GM18951 (cell line): Measurements from ENCODE around the gene SMAGP.
"Not testable (repeated sequence)": the region's sequence is repeated elsewhere in the genome, so short reads cannot be mapped to it uniquely, and the experiment has no call there.

Source experiments
- POLR2A ChIP-seq: IDR thresholded peaks from 4 replicates; pipeline ENCODE4 v1.6.1; 2011; ENCODE audit warnings: mild to moderate bottlenecking; ENCODE audit not compliant: insufficient read length, insufficient read depth; ENCODE audit errors: extremely low read depth
- in situ Hi-C: fragments of 300-500 bp; cut with MboI; formaldehyde crosslinking; loops from one replicate; pipeline ENCODE4 v1.12.0; 2022; ENCODE audit warnings: low sequenced_read_pairs, mixed read lengths, inconsistent platforms; ENCODE audit not compliant: unreplicated experiment

SMAGP gene

DNA sequence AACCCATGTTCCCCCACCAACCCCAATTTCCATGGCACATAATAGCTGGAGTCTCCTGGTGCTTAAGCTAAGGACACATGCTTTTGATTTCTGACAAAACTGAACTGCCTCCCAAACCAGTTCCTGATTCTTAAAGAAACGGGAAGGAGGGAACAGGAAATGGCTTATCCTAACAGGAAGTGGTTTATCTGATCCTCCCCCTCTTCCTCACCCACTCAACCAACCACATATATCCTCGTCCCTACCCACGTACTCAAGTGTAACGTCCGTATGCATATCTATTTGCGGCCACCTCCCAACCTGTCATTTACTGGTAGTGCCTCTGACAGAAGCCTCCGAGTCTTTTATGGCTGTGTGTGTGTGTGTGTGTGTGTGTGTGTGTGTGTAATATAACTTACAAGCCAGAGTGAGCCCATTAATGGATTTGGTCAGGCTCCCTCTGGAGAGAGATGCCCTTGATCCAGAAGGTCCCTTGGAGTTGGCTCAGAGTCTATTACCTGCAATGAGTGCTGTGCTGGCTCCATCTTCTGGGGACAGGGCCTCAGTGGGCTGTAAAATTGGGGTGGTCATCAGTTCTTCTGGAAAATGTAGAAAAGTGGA, 23.9 kb downstream of the SMAGP start:
- TF ChIP-seq POLR2A, result peak; percentile 16
- in situ Hi-C loops, result no loop called here

DNA sequence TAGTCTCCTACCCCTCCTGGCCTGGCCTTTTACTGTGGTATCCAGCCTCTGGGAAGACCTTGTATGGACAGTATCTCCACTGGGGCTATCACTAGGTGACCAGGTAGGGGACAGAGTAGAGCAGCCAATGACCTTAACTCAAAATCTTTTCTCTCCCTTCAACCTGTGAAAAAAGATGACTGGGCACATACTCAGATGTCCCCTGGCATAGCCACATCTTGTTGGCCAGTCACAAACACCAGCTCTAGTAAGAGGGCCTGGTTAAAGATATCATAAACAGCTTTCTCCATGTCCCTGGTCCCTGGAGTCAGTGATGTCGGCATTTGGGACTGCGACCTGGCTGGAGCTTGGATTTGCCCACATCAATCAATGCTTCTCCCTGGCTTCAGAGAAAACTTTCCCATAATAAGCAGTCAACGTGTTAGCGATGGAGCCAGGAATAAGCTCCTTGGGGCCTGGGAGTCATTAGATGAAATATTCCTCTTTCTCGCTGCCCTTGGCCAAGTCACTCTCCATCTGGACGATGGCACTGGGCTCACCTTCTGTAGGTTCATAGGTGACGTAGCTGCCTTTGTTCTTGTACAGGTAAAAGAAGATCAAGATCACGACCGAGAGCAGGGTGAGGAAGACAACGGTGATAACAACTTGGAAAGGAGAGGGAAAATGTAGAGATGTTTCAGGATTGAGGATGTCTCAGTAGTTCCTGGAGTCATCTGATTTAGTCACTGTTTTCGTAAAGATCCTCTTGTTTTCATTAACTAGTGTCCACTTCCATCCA, 24.6 kb downstream of the SMAGP start:
- no peak for TF ChIP-seq POLR2A
- in situ Hi-C loops, result no loop called here

DNA sequence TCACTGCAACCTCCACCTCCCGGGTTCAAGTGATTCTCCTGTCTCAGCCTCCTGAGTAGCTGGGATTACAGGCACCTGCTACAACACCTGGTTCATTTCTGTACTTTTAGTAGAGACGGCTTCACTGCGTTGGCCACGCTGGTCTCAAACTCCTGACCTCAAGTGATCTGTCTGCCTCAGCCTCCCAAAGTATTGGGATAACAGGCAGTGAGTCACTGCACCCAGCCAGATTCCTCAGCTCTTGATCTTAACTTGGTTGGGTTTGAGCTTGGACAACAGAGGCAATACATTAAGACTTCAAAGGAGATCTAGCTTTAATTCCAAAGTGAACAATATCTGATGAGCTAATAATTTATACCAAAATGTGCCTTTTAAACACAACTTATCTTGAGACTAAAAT, 25.9 kb downstream of the SMAGP start:
- in situ Hi-C loops, result no loop called here
- TF ChIP-seq POLR2A, result no peak

DNA sequence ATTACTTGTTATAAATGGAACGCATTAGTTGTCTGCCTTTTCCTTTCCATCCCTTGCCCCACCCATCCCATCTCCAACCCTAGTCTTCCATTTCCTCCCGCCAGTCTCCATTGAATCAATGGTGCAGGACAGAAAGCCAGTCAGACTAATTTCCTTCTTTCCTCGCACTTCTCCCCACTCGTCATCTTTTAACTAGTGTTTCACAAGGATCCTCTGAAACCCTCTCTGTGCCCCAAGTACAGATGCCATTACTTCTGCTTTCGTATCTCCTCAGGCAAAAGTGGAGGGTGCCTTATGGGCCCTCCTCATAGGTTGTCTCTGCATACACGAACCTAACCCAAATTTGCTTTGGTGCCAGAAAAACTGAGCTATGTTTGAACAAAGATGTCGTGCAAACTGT, 27.3 kb downstream of the SMAGP start:
- TF ChIP-seq POLR2A, result no peak
- in situ Hi-C loops, result no loop called here

DNA sequence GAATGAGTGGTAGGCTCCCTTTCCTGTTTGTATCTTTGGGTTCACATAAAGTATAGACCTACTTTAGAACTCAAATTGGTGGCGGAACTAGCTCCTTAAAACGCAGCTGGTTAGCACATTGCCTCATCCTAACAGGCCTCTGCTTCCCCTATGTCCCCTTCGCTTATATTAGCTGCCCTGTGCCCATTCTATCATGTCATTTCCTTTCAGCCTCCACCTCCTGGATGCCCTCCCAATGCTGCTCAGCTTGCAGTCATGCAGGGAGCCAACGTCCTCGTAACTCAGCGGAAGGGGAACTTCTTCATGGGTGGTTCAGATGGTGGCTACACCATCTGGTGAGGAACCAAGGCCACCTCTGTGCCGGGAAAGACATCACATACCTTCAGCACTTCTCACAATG, 28.1 kb downstream of the SMAGP start:
- in situ Hi-C loops, result no loop called here
- no peak for TF ChIP-seq POLR2A

DNA sequence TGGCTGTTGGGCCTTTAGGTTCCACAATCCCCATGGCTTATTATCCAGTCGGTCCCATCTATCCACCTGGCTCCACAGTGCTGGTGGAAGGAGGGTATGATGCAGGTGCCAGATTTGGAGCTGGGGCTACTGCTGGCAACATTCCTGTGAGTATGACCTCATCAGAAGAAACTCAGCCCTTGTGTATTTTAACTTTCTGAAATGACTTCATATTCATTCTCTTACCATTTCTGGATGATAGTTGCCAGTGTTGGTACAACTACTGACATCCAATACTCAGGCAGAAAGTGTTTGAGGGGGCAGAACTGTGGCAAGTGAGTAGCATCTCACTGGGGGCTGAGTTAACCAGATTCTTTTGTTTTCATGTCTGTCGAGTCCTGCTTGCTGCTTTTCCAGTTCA, 29.2 kb downstream of the SMAGP start:
- TF ChIP-seq POLR2A, result no peak
- in situ Hi-C loops, result no loop called here

DNA sequence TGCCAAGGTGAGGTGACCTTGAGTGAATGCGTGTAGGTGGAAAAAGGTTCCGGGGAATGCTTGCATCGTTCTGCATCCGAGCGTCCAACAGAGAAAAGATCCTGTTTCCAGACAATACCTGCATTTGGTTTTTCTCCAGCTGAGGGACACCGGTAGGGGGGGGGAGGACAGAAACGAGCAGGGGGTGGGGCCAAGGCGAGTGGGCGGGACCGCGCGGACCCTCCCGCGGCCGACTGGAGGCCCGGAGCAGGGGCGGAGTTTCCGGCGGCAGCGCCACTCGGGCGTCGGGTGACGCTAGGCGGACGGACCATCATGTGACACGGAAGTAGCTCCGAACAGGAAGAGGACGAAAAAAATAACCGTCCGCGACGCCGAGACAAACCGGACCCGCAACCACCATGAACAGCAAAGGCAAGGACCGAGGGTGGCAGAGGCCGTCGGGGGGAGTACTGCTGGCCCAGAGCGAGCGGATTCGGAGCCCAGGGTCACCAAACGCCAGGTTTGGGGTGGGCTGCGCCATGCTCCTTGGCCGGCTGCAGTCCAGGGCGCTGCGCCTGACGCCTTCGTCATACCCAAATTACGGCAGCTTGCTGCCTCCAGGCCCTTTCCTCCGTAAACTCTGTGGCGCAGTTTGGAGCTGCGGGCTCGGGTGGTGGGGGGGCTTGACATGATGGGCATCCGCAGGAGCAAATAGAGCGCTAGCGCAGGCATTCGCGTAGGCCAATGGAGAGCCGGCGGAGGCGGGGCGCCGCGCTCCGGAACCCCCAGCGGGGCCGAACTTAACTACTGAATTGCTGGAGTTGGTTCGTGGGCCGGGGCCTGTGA, 31.5 kb downstream of the SMAGP start, which contains the start of gene DAZAP2:
Gene DAZAP2, plus strand, starts transcription at position 317 of the 825 bp plus-strand sequence. Its CDS starts 82 bp downstream, at position 399.
- peak; percentile 85 for TF ChIP-seq POLR2A
- in situ Hi-C loops, result no loop called here

DNA sequence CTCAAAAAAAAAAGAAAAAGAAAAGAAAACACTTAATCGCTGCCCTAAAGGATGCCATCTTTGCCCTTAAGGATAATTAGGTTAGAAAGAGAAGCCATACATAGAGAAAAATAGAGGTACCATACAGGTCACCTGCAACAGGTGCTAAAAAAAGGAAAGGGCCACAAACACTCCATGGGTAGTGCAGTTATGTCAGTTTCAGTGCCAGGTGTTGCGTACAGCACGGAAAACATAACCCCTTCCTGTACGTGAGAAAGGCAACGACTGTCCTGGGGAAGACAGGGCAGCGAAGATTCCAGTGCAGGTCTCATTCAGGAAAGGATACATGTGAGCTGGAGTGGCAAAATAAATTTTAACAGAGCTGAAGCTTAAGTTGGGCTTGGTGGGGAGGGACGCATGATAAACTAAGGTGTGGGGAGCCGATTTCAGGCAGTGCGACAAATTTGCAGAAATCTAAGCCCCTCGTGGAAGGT, 32.1 kb downstream of the SMAGP start:
- in situ Hi-C loops, result no loop called here
- TF ChIP-seq POLR2A, result no peak

DNA sequence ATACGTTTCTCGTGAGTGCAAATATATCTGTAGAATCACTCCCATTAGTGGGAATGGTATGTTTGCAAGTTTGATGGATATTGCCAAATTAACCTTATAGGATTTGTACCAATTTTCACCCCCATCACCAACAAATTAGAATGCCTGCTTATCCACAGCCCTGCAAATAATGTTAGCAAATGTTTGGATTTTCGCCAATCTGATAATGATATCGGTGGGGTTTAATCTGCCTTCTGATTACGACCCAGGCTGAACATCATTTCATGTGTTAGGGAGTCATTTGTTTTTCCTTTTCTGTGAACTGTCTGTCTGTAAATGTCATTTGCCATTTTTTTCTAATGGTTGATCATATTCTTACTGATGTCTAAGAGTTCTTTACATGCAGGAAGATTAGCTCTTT, 35.7 kb downstream of the SMAGP start:
- in situ Hi-C loops, result no loop called here
- no peak for TF ChIP-seq POLR2A

DNA sequence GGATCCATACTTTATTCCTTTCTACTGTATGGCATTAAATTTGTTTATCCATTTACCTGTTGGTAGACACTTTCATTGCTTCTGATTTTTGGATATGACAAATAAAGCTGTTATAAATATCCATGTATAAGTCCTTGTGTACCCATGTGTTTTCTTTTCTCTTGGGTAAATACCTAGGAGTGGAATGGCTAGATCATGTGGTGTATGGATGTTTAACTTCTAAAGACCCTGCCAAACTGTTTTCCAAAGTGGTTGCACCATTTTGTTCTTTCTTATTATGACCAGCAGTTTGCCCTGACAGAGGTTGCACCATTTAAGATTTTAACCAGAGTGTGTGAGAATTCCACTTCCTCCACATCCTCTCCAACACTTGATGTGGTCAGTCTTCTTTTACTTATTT, 37.6 kb downstream of the SMAGP start:
- in situ Hi-C loops, result no loop called here
- TF ChIP-seq POLR2A, result no peak

DNA sequence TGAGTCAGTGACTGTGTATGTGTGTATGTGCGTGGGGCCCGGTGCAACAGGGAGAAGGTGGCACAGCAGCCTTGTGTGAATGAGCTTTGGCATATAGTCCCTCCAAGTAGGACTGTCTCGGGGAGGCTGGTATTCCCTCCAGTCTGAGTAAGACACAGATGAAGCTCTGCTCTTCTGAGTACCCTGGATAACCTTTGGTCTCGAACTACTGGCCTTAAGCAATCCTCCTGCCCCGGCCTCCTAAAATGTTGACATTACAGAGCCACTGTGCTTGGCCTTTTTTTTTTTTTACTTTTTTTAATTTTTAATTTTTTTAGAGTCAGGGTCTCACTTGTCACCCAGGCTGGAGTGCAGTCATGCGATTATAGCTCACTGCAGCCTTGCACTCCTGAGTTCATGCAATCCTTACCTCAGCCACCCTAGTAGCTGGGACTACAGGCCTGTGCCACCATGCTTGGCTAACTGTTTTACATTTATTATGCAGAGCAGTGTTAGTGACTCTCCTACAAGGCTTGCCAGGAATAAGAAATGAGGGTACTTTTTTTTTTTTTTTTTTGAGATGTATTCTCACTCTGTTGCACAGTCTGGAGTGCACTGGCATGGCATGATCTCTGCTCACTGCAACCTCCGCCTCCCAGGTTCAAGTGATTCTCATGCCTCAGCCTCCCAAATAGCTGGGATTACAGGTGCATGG, 41.0 kb downstream of the SMAGP start:
- in situ Hi-C loops, result no loop called here
- no peak for TF ChIP-seq POLR2A

DNA sequence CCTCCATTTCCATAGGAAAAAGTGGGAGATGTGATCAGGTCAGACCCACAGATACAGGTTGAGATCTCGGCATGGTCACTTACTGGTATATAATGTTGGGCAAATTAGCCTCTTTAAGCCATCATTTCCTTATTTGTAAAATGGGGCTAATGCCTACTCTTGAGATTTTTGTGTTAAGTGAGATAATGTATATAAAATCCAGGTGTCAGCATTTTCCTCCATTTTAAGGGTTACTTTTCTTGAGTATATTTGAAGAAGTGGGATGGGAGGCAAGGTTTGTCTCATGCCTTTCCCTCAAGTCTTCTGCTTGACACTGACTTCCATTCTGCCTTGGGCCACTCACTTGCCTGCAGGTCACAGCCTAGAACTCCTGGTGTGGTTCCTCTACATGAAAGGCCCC, 42.3 kb downstream of the SMAGP start:
- in situ Hi-C loops, result no loop called here
- no peak for TF ChIP-seq POLR2A

DNA sequence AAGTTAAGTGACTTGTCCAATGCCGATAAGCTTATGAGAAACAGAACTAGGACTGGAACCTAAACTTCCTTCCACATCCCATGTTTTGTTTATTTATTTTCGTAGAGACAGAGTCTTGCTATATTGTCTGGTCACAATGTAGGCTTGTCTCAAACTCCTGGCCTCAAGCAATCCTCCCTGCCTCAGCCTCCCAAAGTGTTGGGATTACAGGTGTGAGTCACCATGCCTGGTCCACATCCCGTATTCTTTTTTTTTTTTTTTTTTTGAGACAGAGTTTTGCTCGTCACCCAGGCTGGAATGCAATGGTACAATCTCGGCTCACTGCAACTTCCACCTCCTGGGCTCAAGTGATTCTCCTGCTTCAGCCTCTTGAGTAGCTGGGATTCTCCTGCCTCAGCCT, 43.1 kb downstream of the SMAGP start:
- in situ Hi-C loops, result not testable (repeated sequence)
